Measurements from ENCODE around the gene PPP4R4. TPM values are rescaled to one million over a fixed set of nuclear protein-coding genes. Genes with fewer than 3 reads are reported as not detected.

Gene PPP4R4
- total RNA-seq, result 1 to 10 TPM; 2.6 to 6.7 TPM
- 2.0 to 2.5 reads per million in 2 donors for total RNA-seq

GRCh38 chr14:94173885-94174603 is at the start of gene PPP4R4:
Gene PPP4R4 (plus strand): TSS chr14:94174322. CDS start chr14:94174466, 144 bp downstream.
- peak; percentile 94 for ATAC-seq
- Mint-ChIP-seq H3K36me3 (ENCODE audit: low read depth) (no peaks in the 10 kb centered on the region), H3K4me1 (peaks cover 20% of the 10 kb centered on the region), H3K4me3 (peak within 1 kb of the TSS; percentile 94), H3K27me3 (peaks cover 10% of the 10 kb centered on the region), H3K27ac (peak within 1 kb of the TSS; percentile 92)
- H3K9me3 ChIP-seq (ENCODE audit: control insufficient read depth, low read length, poor library complexity, severe bottlenecking), result no peaks in the 10 kb centered on the region
- DNase-seq, result peak; percentile 84 to 88 (median 88)

- ATAC-seq, result no peak
- H3K27ac Mint-ChIP-seq, result peak overlapping the region; percentile 10
Measured at GRCh38 chr14:94124582-94125377, 49.3 kb upstream of the PPP4R4 start.

GRCh38 chr14:94125659-94126418 is 48.3 kb upstream of the PPP4R4 start:
- H3K27ac Mint-ChIP-seq, result peak overlapping the region; percentile 71
- peaks cover 19% of the 10 kb centered on the region for H3K4me1 Mint-ChIP-seq
- H3K4me3 Mint-ChIP-seq, result no peak overlapping the region
- H3K36me3 Mint-ChIP-seq (ENCODE audit: low read depth), result no peaks in the 10 kb centered on the region
- DNase-seq (no peak), ATAC-seq (no peak)
- no peaks in the 10 kb centered on the region for H3K9me3 ChIP-seq (ENCODE audit: control insufficient read depth, low read length, poor library complexity, severe bottlenecking)
- H3K27me3 Mint-ChIP-seq, result no peaks in the 10 kb centered on the region

More at GRCh38 chr14:94124582-94125377, 49.3 kb upstream of the PPP4R4 start:
- no peaks in the 10 kb centered on the region for H3K9me3 ChIP-seq (ENCODE audit: control insufficient read depth, low read length, poor library complexity, severe bottlenecking)
- H3K36me3 Mint-ChIP-seq (ENCODE audit: low read depth), result no peaks in the 10 kb centered on the region
- DNase-seq, result no peak
- peaks cover 12% of the 10 kb centered on the region for H3K4me1 Mint-ChIP-seq
- H3K27me3 Mint-ChIP-seq, result no peaks in the 10 kb centered on the region
- H3K4me3 Mint-ChIP-seq, result no peak overlapping the region

GRCh38 chr14:94126419-94126677 is 47.8 kb upstream of the PPP4R4 start:
- Mint-ChIP-seq H3K27me3 (no peaks in the 10 kb centered on the region), H3K4me3 (no peak overlapping the region), H3K27ac (peak overlapping the region; percentile 71), H3K36me3 (ENCODE audit: low read depth) (no peaks in the 10 kb centered on the region), H3K4me1 (peaks cover 19% of the 10 kb centered on the region)
- ATAC-seq (no peak), DNase-seq (no peak)
- H3K9me3 ChIP-seq (ENCODE audit: control insufficient read depth, low read length, poor library complexity, severe bottlenecking), result no peaks in the 10 kb centered on the region

- Mint-ChIP-seq H3K27ac (peak overlapping the region; percentile 71), H3K27me3 (no peaks in the 10 kb centered on the region), H3K36me3 (ENCODE audit: low read depth) (no peaks in the 10 kb centered on the region), H3K4me3 (peak overlapping the region; percentile 15), H3K4me1 (peaks cover 19% of the 10 kb centered on the region)
- no peaks in the 10 kb centered on the region for H3K9me3 ChIP-seq (ENCODE audit: control insufficient read depth, low read length, poor library complexity, severe bottlenecking)
- DNase-seq (no peak), ATAC-seq (no peak)
Measured at GRCh38 chr14:94126800-94127199, 47.3 kb upstream of the PPP4R4 start.

- Mint-ChIP-seq H3K27ac (peak overlapping the region; percentile 71), H3K4me1 (peaks cover 19% of the 10 kb centered on the region), H3K27me3 (no peaks in the 10 kb centered on the region), H3K36me3 (ENCODE audit: low read depth) (no peaks in the 10 kb centered on the region), H3K4me3 (peak overlapping the region; percentile 15)
- DNase-seq (no peak), ATAC-seq (no peak)
- H3K9me3 ChIP-seq (ENCODE audit: control insufficient read depth, low read length, poor library complexity, severe bottlenecking), result no peaks in the 10 kb centered on the region
Measured at GRCh38 chr14:94127330-94127729, 46.8 kb upstream of the PPP4R4 start.

GRCh38 chr14:94128216-94128839 is 45.8 kb upstream of the PPP4R4 start:
- H3K4me1 Mint-ChIP-seq, result peaks cover 19% of the 10 kb centered on the region
- H3K4me3 Mint-ChIP-seq, result peak overlapping the region; percentile 89
- ATAC-seq, result no peak
- no peak for DNase-seq
- H3K36me3 Mint-ChIP-seq (ENCODE audit: low read depth), result no peaks in the 10 kb centered on the region
- no peaks in the 10 kb centered on the region for H3K27me3 Mint-ChIP-seq
- no peak overlapping the region for H3K27ac Mint-ChIP-seq
- no peaks in the 10 kb centered on the region for H3K9me3 ChIP-seq (ENCODE audit: control insufficient read depth, low read length, poor library complexity, severe bottlenecking)

- peak; percentile 29 to 63 (median 61) for DNase-seq
- H3K4me3 Mint-ChIP-seq, result peak within 1 kb of the TSS; percentile 89
- peak; percentile 94 for ATAC-seq
- H3K27ac Mint-ChIP-seq, result peak within 1 kb of the TSS; percentile 82
- peaks cover 19% of the 10 kb centered on the region for H3K4me1 Mint-ChIP-seq
- no peaks in the 10 kb centered on the region for H3K36me3 Mint-ChIP-seq (ENCODE audit: low read depth)
- no peaks in the 10 kb centered on the region for H3K27me3 Mint-ChIP-seq
- H3K9me3 ChIP-seq (ENCODE audit: control insufficient read depth, low read length, poor library complexity, severe bottlenecking), result no peaks in the 10 kb centered on the region
Measured at GRCh38 chr14:94129111-94129757, 44.9 kb upstream of the PPP4R4 start, which contains the start of gene IFI27L2. Gene IFI27L2 (minus strand): TSS chr14:94129604. CDS start chr14:94129564, 40 bp downstream.

- Mint-ChIP-seq H3K4me3 (peak overlapping the region; percentile 89), H3K27ac (peak overlapping the region; percentile 82), H3K27me3 (no peaks in the 10 kb centered on the region), H3K4me1 (peaks cover 19% of the 10 kb centered on the region), H3K36me3 (ENCODE audit: low read depth) (no peaks in the 10 kb centered on the region)
- peak; percentile 47 for ATAC-seq
- DNase-seq, result peak in 1 of 3 donors; percentile 17
- H3K9me3 ChIP-seq (ENCODE audit: control insufficient read depth, low read length, poor library complexity, severe bottlenecking), result no peaks in the 10 kb centered on the region
Measured at GRCh38 chr14:94129758-94130414, 44.2 kb upstream of the PPP4R4 start.

GRCh38 chr14:94132285-94132887 is 41.7 kb upstream of the PPP4R4 start:
- H3K36me3 Mint-ChIP-seq (ENCODE audit: low read depth), result no peaks in the 10 kb centered on the region
- no peak overlapping the region for H3K4me3 Mint-ChIP-seq
- no peak overlapping the region for H3K27ac Mint-ChIP-seq
- DNase-seq (peak in 2 of 3 donors; percentile 18 to 53), ATAC-seq (peak; percentile 47)
- H3K27me3 Mint-ChIP-seq, result peaks cover 4% of the 10 kb centered on the region
- H3K4me1 Mint-ChIP-seq, result peaks cover 21% of the 10 kb centered on the region
- H3K9me3 ChIP-seq (ENCODE audit: control insufficient read depth, low read length, poor library complexity, severe bottlenecking), result no peaks in the 10 kb centered on the region

GRCh38 chr14:94135476-94135875 is 38.6 kb upstream of the PPP4R4 start:
- H3K4me3 Mint-ChIP-seq, result no peak overlapping the region
- peaks cover 9% of the 10 kb centered on the region for H3K27me3 Mint-ChIP-seq
- no peak for ATAC-seq
- H3K36me3 Mint-ChIP-seq (ENCODE audit: low read depth), result peaks cover 2% of the 10 kb centered on the region
- H3K27ac Mint-ChIP-seq, result no peak overlapping the region
- H3K4me1 Mint-ChIP-seq, result peaks cover 2% of the 10 kb centered on the region
- DNase-seq, result no peak
- H3K9me3 ChIP-seq (ENCODE audit: control insufficient read depth, low read length, poor library complexity, severe bottlenecking), result no peaks in the 10 kb centered on the region
